Keratinocyte (primary cell): ENCODE data around the gene S100A11.

Source experiments
- CTCF ChIP-seq, 3 experiments: IDR thresholded peaks in 1 of 3; conservative IDR thresholded peaks in 1 of 3; optimal IDR thresholded peaks in 1 of 3; 2 replicates in 2 of 3; 3 replicates in 1 of 3; pipeline versions ENCODE3 to v1.5.1; 2011; ENCODE audit warnings: low read length in 3 of 3, mild to moderate bottlenecking in 3 of 3, moderate library complexity in 2 of 3, control low read depth in 1 of 3, inconsistent platforms in 1 of 3; ENCODE audit not compliant: insufficient read depth in 2 of 3; ENCODE audit errors: extremely low read depth in 1 of 3
- EZH2 ChIP-seq: IDR thresholded peaks from one replicate; pipeline ENCODE4 v1.6.1; 2012; ENCODE audit warnings: inconsistent platforms, mild to moderate bottlenecking, low read length, moderate library complexity

- TF ChIP-seq EZH2 (no peak), CTCF (optimal IDR thresholded peaks at IDR 0.05 in 1 of 3, IDR thresholded peaks at IDR 0.05 in 1 of 3, conservative IDR thresholded peaks at IDR 0.05 in 1 of 3; ENCODE audit: extremely low read depth in 1 of 3, insufficient read depth in 2 of 3, low read length in 3 of 3) (no peak)
These were observed 46.0 kb downstream of the S100A11 start for GRCh38 chr1:151990856-151991198.
